MM.1S (cell line): ENCODE results near the gene NCSTN.

Source experiments
- EZH2 ChIP-seq: fragments of 300-600 bp; sonication (generic); optimal IDR thresholded peaks from 2 replicates; pipeline ENCODE3; 2017; ENCODE audit warnings: low read depth, mild to moderate bottlenecking, antibody characterized with exemption, low read length, mixed read lengths
- EZH2phosphoT487 ChIP-seq: fragments of 300-600 bp; sonication (generic); IDR thresholded peaks from 2 replicates; pipeline ENCODE4 v1.6.1; 2018; ENCODE audit warnings: antibody characterized with exemption, low read length
- TF ChIP-seq, protein P1 (sequence below): fragments of 300-600 bp; sonication (generic); IDR thresholded peaks from 2 replicates; pipeline ENCODE4 v1.5.1; 2016; ENCODE audit warnings: antibody characterized with exemption, low read length, mixed read lengths

DNA sequence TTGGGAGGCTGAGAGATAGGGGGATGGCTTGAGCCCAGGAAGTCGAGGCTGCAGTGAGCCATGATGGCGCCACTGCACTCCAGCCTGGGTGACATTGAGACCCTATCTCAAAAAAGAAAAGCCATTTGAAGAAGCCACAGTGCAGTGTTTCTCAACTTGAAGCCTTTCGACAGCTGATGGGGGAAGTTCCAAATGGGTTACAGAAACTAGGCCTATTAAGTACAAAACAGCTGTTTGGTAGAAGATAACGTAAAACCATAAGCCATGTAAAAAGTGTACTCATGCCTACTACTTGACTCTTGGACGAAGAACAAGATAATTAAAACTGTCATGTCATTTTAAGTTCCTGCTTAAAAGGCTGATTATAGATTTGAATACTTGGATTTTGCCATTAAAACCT lies 16.8 kb upstream of the NCSTN start:
- TF ChIP-seq, protein P1, sequence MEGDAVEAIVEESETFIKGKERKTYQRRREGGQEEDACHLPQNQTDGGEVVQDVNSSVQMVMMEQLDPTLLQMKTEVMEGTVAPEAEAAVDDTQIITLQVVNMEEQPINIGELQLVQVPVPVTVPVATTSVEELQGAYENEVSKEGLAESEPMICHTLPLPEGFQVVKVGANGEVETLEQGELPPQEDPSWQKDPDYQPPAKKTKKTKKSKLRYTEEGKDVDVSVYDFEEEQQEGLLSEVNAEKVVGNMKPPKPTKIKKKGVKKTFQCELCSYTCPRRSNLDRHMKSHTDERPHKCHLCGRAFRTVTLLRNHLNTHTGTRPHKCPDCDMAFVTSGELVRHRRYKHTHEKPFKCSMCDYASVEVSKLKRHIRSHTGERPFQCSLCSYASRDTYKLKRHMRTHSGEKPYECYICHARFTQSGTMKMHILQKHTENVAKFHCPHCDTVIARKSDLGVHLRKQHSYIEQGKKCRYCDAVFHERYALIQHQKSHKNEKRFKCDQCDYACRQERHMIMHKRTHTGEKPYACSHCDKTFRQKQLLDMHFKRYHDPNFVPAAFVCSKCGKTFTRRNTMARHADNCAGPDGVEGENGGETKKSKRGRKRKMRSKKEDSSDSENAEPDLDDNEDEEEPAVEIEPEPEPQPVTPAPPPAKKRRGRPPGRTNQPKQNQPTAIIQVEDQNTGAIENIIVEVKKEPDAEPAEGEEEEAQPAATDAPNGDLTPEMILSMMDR: no peak
- TF ChIP-seq EZH2phosphoT487 (no peak), EZH2 (no peak)
